Astrocyte (in vitro differentiated cells and primary cell): ENCODE measurements around the gene SLC25A27. TPM values are rescaled to one million over a fixed set of nuclear protein-coding genes. Genes with fewer than 3 reads are reported as not detected.

ENCODE experiments used
- DNase-seq: peaks from one replicate; pipeline ENCODE4 v3.0.0-alpha.2; 2010; ENCODE audit warnings: low read depth
- FAIRE-seq: peaks from 2 replicates; lab custom pipeline; 2011; peaks lifted over from hg19 to GRCh38; lab: Jason Lieb, UNC
- H2AFZ ChIP-seq: 2 replicates; pipeline ENCODE4 v1.6.0; 2012; ENCODE audit warnings: low read depth, low read length, inconsistent platforms
- H3K27ac ChIP-seq: 2 replicates; pipeline ENCODE4 v1.5.1; 2011; ENCODE audit warnings: low read depth, low read length, inconsistent platforms
- H3K27me3 ChIP-seq: 2 replicates; pipeline ENCODE4 v1.6.0; 2011; ENCODE audit warnings: low read length, inconsistent platforms; ENCODE audit not compliant: insufficient read depth
- H3K36me3 ChIP-seq: 2 replicates; pipeline ENCODE4 v1.5.1; 2011; ENCODE audit warnings: low read length, inconsistent platforms; ENCODE audit not compliant: insufficient read depth
- H3K4me1 ChIP-seq: 2 replicates; pipeline ENCODE4 v1.5.1; 2011; ENCODE audit warnings: low read length, inconsistent platforms; ENCODE audit not compliant: insufficient read depth
- H3K4me2 ChIP-seq: 2 replicates; pipeline ENCODE4 v1.6.0; 2012; ENCODE audit warnings: low read length, inconsistent platforms
- H3K4me3 ChIP-seq: 2 replicates; pipeline ENCODE4 v1.5.1; 2011; ENCODE audit warnings: low read depth, mild to moderate bottlenecking, low read length, inconsistent platforms; ENCODE audit not compliant: insufficient read depth
- H3K79me2 ChIP-seq: 2 replicates; pipeline ENCODE4 v1.6.0; 2012; ENCODE audit warnings: mild to moderate bottlenecking, low read length, inconsistent platforms; ENCODE audit not compliant: insufficient read depth
- H3K9ac ChIP-seq: 2 replicates; pipeline ENCODE4 v1.6.0; 2012; ENCODE audit warnings: mild to moderate bottlenecking, low read length, inconsistent platforms
- H3K9me3 ChIP-seq: 2 replicates; pipeline ENCODE4 v1.5.1; 2012; ENCODE audit warnings: low read depth, mild to moderate bottlenecking, low read length, inconsistent platforms; ENCODE audit not compliant: insufficient read depth
- H4K20me1 ChIP-seq: 2 replicates; pipeline ENCODE4 v1.6.0; 2012; ENCODE audit warnings: low read length, inconsistent platforms; ENCODE audit not compliant: insufficient read depth
- H3K27ac Mint-ChIP-seq: one replicate; pipeline ENCODE4 v1.8.0; 2021; ENCODE audit warnings: mild to moderate bottlenecking, mixed read lengths; ENCODE audit not compliant: unreplicated experiment
- H3K27me3 Mint-ChIP-seq: one replicate; pipeline ENCODE4 v1.8.0; 2021; ENCODE audit warnings: low read depth, mixed read lengths; ENCODE audit not compliant: unreplicated experiment
- H3K36me3 Mint-ChIP-seq: one replicate; pipeline ENCODE4 v1.8.0; 2021; ENCODE audit warnings: low read depth, mixed read lengths; ENCODE audit not compliant: unreplicated experiment
- H3K4me1 Mint-ChIP-seq: one replicate; pipeline ENCODE4 v1.8.0; 2021; ENCODE audit warnings: low read depth, mixed read lengths; ENCODE audit not compliant: unreplicated experiment
- H3K4me3 Mint-ChIP-seq: one replicate; pipeline ENCODE4 v1.8.0; 2021; ENCODE audit warnings: mild to moderate bottlenecking, moderate library complexity, mixed read lengths; ENCODE audit not compliant: unreplicated experiment
- H3K9me3 Mint-ChIP-seq: one replicate; pipeline ENCODE4 v1.8.0; 2021; ENCODE audit warnings: mild to moderate bottlenecking, mixed read lengths; ENCODE audit not compliant: unreplicated experiment
- CTCF ChIP-seq: IDR thresholded peaks from 2 replicates; pipeline ENCODE4 v1.5.1; 2011; ENCODE audit warnings: low read depth, mild to moderate bottlenecking, inconsistent platforms, low read length, moderate library complexity; ENCODE audit not compliant: insufficient read depth
- EZH2 ChIP-seq: IDR thresholded peaks from 2 replicates; pipeline ENCODE4 v1.6.1; 2012; ENCODE audit warnings: mild to moderate bottlenecking, low read length, inconsistent platforms; ENCODE audit not compliant: insufficient read depth
- total RNA-seq: library from RNA; stranded (reverse); gene quantifications from 2 replicates; pipeline ENCODE4 v1.2.1, GENCODE V29; 2021

The SLC25A27 gene
- total RNA-seq, 1 donor from 2014 or later, result 4.3 TPM

GRCh38 chr6:46628498-46628897 lies 24.3 kb upstream of the SLC25A27 start:
- no peak overlapping the region for H3K27ac Mint-ChIP-seq
- Histone ChIP-seq H3K9ac (no peak overlapping the region), H3K4me3 (no peak overlapping the region), H4K20me1 (no peaks in the 10 kb centered on the region), H3K4me1 (no peaks in the 10 kb centered on the region), H2AFZ (no peak overlapping the region), H3K9me3 (no peaks in the 10 kb centered on the region), H3K36me3 (no peaks in the 10 kb centered on the region), H3K27ac (no peak overlapping the region), H3K79me2 (no peaks in the 10 kb centered on the region), H3K4me2 (no peak overlapping the region), H3K27me3 (no peaks in the 10 kb centered on the region)
- DNase-seq (no peak), FAIRE-seq (no peak)
- TF ChIP-seq EZH2, result no peak
- TF ChIP-seq CTCF, result no peak
- no peaks in the 10 kb centered on the region for H3K9me3 Mint-ChIP-seq
- no peaks in the 10 kb centered on the region for H3K27me3 Mint-ChIP-seq
- H3K4me3 Mint-ChIP-seq, result no peak overlapping the region
- H3K4me1 Mint-ChIP-seq, result no peaks in the 10 kb centered on the region
- H3K36me3 Mint-ChIP-seq, result no peaks in the 10 kb centered on the region

DNA sequence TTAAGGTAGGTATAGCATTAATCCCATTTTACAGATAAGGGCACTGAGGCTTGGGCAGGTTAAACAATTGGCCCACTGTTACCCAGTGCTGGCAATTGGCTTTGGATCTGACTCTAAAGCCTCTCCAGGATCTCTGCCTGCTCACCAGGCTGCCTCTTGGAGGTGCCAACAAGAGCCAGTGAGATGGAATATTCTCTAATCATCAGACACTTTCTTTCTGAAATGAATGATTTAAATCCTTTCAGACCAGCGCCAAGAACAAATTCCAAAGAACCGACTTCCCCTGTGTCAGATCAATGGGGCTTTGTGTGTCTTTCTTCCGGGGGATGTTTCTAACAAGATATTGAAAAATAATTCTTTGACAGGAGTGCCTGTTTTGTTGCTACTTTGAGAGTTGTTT lies 23.8 kb upstream of the SLC25A27 start:
- Mint-ChIP-seq H3K9me3 (no peaks in the 10 kb centered on the region), H3K4me3 (no peak overlapping the region), H3K36me3 (no peaks in the 10 kb centered on the region), H3K27me3 (no peaks in the 10 kb centered on the region), H3K4me1 (no peaks in the 10 kb centered on the region), H3K27ac (no peak overlapping the region)
- Histone ChIP-seq H3K4me1 (no peaks in the 10 kb centered on the region), H3K9me3 (no peaks in the 10 kb centered on the region), H3K27me3 (no peaks in the 10 kb centered on the region), H3K4me2 (no peak overlapping the region), H4K20me1 (no peaks in the 10 kb centered on the region), H2AFZ (no peak overlapping the region), H3K4me3 (no peak overlapping the region), H3K9ac (no peak overlapping the region), H3K36me3 (no peaks in the 10 kb centered on the region), H3K27ac (no peak overlapping the region), H3K79me2 (no peaks in the 10 kb centered on the region)
- TF ChIP-seq EZH2 (no peak), CTCF (no peak)
- no peak for DNase-seq
- no peak for FAIRE-seq

DNA sequence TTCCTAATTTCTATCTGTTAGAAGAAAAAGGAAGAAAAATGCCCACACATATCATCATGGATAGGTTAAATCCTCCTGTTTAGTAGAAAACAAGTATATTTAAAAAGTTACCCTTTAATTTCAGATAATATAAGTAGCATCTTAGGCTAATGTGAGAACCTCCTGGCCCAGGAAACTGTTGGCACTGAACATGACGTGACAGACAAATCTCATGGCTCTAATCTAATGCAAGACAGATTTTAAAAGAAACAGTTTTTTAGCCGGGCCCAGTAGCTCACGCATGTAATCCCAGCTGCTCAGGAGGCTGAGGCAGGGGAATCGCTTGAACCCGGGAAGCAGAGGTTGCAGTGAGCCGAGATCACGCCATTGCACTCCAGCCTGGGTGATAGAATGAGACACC lies 23.1 kb upstream of the SLC25A27 start:
- Histone ChIP-seq H3K9me3 (no peaks in the 10 kb centered on the region), H3K36me3 (no peaks in the 10 kb centered on the region), H3K9ac (no peak overlapping the region), H3K4me3 (no peak overlapping the region), H3K27me3 (no peaks in the 10 kb centered on the region), H2AFZ (no peak overlapping the region), H3K4me1 (no peaks in the 10 kb centered on the region), H4K20me1 (no peaks in the 10 kb centered on the region), H3K4me2 (no peak overlapping the region), H3K79me2 (no peaks in the 10 kb centered on the region), H3K27ac (no peak overlapping the region)
- Mint-ChIP-seq H3K4me3 (no peak overlapping the region), H3K4me1 (no peaks in the 10 kb centered on the region), H3K27ac (no peak overlapping the region), H3K9me3 (no peaks in the 10 kb centered on the region), H3K27me3 (no peaks in the 10 kb centered on the region), H3K36me3 (no peaks in the 10 kb centered on the region)
- TF ChIP-seq CTCF (no peak), EZH2 (no peak)
- FAIRE-seq, result no peak
- DNase-seq, result no peak
